ENCODE results near the gene GNG12. TPM values are rescaled to one million over a fixed set of nuclear protein-coding genes. Genes with fewer than 3 reads are reported as not detected.

GNG12 gene
- total RNA-seq = 214 and 234 TPM in 2 replicates

DNA sequence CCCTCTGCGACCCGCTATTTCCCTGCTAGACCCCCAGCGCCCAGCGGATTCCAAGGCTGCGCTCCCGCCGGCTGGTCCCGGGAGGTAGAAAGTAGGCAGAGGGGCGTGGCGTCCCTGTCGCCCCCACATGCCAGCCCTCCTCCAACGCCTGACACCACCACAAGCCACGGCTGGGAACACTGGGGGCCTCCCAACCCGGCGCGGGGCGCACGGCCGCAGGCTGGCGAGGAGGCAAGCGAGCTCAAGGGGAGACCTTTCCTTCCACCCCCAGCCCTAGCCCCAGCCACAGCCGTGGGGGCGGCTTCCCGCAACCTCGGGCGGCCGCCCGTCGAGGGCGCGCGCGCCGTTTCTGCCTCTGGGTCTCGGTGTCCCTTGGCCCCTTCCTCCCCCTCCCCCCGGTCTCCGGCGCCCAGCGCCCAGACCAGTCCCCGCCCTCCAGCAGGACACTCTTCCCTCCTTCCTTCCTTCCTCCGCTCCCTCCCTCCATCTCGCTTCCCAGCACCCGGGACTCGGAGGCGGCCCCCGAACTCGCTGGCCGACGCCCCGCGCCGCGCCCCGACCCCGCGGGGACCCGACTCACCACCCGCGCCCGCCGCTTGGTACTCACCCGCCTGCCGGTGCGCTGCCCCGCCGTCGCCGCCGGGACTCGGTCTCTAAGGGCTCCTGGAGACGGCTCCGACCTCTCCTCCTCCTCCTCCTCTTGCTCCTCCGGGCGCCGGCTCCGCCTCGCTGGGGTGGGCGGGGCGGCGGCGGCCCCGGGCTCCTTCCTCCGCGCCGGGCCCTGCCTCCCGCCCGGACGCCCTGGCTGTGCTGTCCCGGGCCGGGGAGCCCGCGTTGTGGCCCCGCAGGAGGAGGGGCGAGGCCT is at the start of gene GNG12:
TSS of gene GNG12 (minus strand) at position 731 of the 865 bp plus-strand sequence. CDS start 125,781 bp downstream, outside the sequence.

DNA sequence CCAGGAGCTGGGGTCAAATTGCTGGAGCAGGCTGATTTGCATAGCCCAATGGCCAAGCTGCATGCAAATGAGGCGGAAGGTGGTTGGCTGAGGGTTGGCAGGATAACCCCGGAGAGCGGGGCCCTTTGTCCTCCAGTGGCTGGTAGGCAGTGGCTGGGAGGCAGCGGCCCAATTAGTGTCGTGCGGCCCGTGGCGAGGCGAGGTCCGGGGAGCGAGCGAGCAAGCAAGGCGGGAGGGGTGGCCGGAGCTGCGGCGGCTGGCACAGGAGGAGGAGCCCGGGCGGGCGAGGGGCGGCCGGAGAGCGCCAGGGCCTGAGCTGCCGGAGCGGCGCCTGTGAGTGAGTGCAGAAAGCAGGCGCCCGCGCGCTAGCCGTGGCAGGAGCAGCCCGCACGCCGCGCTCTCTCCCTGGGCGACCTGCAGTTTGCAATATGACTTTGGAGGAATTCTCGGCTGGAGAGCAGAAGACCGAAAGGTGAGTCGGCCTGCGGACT is 148.2 kb downstream of the GNG12 start, which contains the start of gene GADD45A:
TSS of gene GADD45A (plus strand) at position 135 of the 491 bp plus-strand sequence. CDS start at position 429, 294 bp downstream.

Other genes starting within 250 kb of the GNG12 start
- gene GADD45A, start 148.3 kb downstream of the GNG12 start, total RNA-seq = 33.0 and 51.6 TPM in 2 replicates
- gene DIRAS3, start 217.2 kb upstream of the GNG12 start, total RNA-seq = 8.2 and 128 TPM in 2 replicates